ENCODE measurements around the gene SORBS2. TPM values are rescaled to one million over a fixed set of nuclear protein-coding genes. Genes with fewer than 3 reads are reported as not detected.

Gene SORBS2
- total RNA-seq, 1 donor from 2014 or later: 33.6 TPM

DNA sequence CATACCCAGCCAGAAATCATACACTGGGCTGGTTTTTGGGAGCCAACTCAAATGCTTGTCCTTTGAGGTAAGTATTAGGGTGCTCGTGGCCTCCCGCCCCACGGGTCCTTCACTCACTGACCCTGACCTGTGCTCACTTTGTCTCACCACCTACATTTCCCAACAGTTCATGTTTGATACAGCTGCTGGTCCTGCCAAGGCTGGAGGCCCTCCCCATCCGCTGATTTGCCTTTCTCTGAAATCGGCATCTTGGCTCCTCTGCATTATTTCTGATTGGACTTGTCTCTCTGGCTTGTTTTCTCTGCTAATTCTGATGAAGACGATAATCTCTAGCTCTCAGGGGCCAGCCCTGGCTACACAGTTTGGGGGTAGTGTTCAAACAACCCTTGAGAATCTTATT lies 70.2 kb downstream of the SORBS2 start:
- Mint-ChIP-seq H3K4me1 (ENCODE audit: unreplicated experiment) (peaks cover 46% of the 10 kb centered on the region), H3K4me3 (ENCODE audit: unreplicated experiment) (no peak overlapping the region), H3K27me3 (ENCODE audit: unreplicated experiment) (no peaks in the 10 kb centered on the region), H3K36me3 (ENCODE audit: unreplicated experiment) (peaks cover 3% of the 10 kb centered on the region), H3K27ac (ENCODE audit: unreplicated experiment) (no peak overlapping the region), H3K9me3 (ENCODE audit: unreplicated experiment) (no peaks in the 10 kb centered on the region)
- TF ChIP-seq CTCF (IDR thresholded peaks at IDR 0.05): no peak
- no peak for DNase-seq (ENCODE audit: extremely low spot score, unreplicated experiment)

DNA sequence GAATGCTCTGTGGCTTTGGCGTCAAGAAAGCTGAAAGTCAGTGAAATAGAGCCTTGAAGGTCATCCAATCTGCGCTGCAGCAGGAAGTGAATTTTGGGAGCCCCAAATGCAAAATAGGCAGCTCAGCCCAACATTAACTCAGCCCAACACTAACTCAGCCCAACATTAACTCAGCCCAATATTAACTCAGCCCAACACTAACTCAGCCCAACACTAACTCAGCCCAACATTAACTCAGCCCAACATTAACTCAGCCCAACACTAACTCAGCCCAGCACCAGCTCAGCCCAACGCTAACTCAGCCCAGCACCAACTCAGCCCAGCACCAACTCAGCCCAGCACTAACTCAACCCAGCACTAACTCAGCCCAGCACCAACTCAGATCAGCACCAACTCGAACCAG lies 71.5 kb downstream of the SORBS2 start:
- DNase-seq (ENCODE audit: extremely low spot score, unreplicated experiment): no peak
- no peak overlapping the region for H3K4me3 Mint-ChIP-seq (ENCODE audit: unreplicated experiment)
- H3K4me1 Mint-ChIP-seq (ENCODE audit: unreplicated experiment): peaks cover 49% of the 10 kb centered on the region
- no peak for TF ChIP-seq CTCF (IDR thresholded peaks at IDR 0.05)
- H3K36me3 Mint-ChIP-seq (ENCODE audit: unreplicated experiment): no peaks in the 10 kb centered on the region
- no peak overlapping the region for H3K27ac Mint-ChIP-seq (ENCODE audit: unreplicated experiment)
- no peaks in the 10 kb centered on the region for H3K27me3 Mint-ChIP-seq (ENCODE audit: unreplicated experiment)
- H3K9me3 Mint-ChIP-seq (ENCODE audit: unreplicated experiment): no peaks in the 10 kb centered on the region

DNA sequence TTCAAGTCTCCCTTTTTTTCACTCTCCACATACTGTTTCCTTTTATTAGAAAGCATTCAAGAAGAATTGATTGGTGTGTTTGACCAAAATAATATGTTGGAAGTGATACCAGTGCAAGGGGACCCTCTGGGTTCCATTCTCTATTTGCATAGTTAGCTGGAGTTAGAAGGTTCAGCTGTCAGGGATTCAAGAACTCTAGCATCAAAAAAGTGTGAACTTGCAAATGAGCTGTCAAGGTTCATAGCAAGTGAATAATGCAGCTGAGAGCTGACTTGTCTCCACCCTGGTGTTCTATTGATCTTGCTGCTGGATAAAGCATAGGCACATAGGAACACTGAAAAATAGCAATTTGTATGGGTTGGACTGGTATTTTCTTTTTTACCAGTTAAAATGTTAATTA lies 73.2 kb downstream of the SORBS2 start:
- Mint-ChIP-seq H3K27me3 (ENCODE audit: unreplicated experiment) (no peaks in the 10 kb centered on the region), H3K4me1 (ENCODE audit: unreplicated experiment) (peaks cover 51% of the 10 kb centered on the region), H3K27ac (ENCODE audit: unreplicated experiment) (peak overlapping the region; percentile 77), H3K9me3 (ENCODE audit: unreplicated experiment) (no peaks in the 10 kb centered on the region), H3K36me3 (ENCODE audit: unreplicated experiment) (no peaks in the 10 kb centered on the region), H3K4me3 (ENCODE audit: unreplicated experiment) (no peak overlapping the region)
- no peak for TF ChIP-seq CTCF (IDR thresholded peaks at IDR 0.05)
- DNase-seq (ENCODE audit: extremely low spot score, unreplicated experiment): no peak

- Mint-ChIP-seq H3K27ac (ENCODE audit: unreplicated experiment) (peak overlapping the region; percentile 77), H3K4me1 (ENCODE audit: unreplicated experiment) (peaks cover 48% of the 10 kb centered on the region), H3K4me3 (ENCODE audit: unreplicated experiment) (peak overlapping the region; percentile 45), H3K36me3 (ENCODE audit: unreplicated experiment) (peaks cover 1% of the 10 kb centered on the region), H3K27me3 (ENCODE audit: unreplicated experiment) (no peaks in the 10 kb centered on the region), H3K9me3 (ENCODE audit: unreplicated experiment) (no peaks in the 10 kb centered on the region)
- DNase-seq (ENCODE audit: extremely low spot score, unreplicated experiment): no peak
- TF ChIP-seq CTCF (IDR thresholded peaks at IDR 0.05): no peak
These were observed 73.9 kb downstream of the SORBS2 start for GRCh38 chr4:185738038-185738552.

DNA sequence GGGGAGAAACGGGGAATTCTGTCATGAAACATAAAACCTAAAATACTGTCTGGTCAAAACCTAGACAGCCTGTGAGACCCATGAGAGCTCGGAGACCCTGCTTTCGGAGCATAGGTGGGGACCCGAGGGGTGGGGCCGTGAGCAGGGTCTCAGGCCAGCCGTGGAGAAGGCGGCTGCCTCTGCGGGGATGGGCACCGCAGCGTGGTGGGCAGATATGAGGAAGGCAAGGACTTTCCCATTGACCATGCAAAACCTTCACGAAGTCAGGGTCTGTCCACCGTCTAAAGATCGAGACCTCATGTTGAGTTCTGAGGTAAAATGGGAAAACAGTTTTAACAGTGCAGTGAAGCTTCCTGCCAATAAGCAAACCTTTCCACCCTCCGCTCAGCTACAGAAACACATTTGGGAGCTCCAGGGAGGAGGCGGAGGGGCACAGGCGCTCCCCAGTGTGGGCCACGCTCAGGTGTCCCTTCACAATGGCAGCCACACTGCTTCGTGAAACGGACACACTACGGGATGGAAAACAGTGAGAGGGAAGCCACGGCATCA lies 74.4 kb downstream of the SORBS2 start:
- Mint-ChIP-seq H3K36me3 (ENCODE audit: unreplicated experiment) (peaks cover 4% of the 10 kb centered on the region), H3K4me1 (ENCODE audit: unreplicated experiment) (peaks cover 45% of the 10 kb centered on the region), H3K9me3 (ENCODE audit: unreplicated experiment) (no peaks in the 10 kb centered on the region), H3K4me3 (ENCODE audit: unreplicated experiment) (peak overlapping the region; percentile 45), H3K27ac (ENCODE audit: unreplicated experiment) (peak overlapping the region; percentile 77), H3K27me3 (ENCODE audit: unreplicated experiment) (no peaks in the 10 kb centered on the region)
- no peak for TF ChIP-seq CTCF (IDR thresholded peaks at IDR 0.05)
- no peak for DNase-seq (ENCODE audit: extremely low spot score, unreplicated experiment)

All from osteocyte (in vitro differentiated cells).